Liver (tissue), 3 donors: ENCODE measurements around the gene SHFL.

Experiments used
- EGR1 ChIP-seq, 2 donors: IDR thresholded peaks; 2 replicates each; pipeline ENCODE4 v1.6.1; 2016 to 2018; ENCODE audit warnings: antibody characterized with exemption in 2 of 2, low read depth in 2 of 2
- GABPA ChIP-seq, 2 donors: IDR thresholded peaks in 1 of 2; conservative IDR thresholded peaks in 1 of 2; 2 replicates each; pipeline ENCODE4 v1.6.1; 2016; ENCODE audit warnings: antibody characterized with exemption in 2 of 2, mild to moderate bottlenecking in 1 of 2, moderate library complexity in 1 of 2
- JUND ChIP-seq, 2 donors: IDR thresholded peaks; 2 replicates each; pipeline ENCODE4 v1.6.1; 2016; ENCODE audit warnings: antibody characterized with exemption in 2 of 2
- SP1 ChIP-seq: IDR thresholded peaks from 2 replicates; pipeline ENCODE4 v1.6.1; 2018; ENCODE audit warnings: antibody characterized with exemption, mild to moderate bottlenecking
- TAF1 ChIP-seq: conservative IDR thresholded peaks from 2 replicates; pipeline ENCODE4 v1.6.1; 2016; ENCODE audit warnings: antibody characterized with exemption, mild to moderate bottlenecking
- YY1 ChIP-seq: IDR thresholded peaks from 2 replicates; pipeline ENCODE4 v1.6.1; 2016; ENCODE audit warnings: antibody characterized with exemption, mild to moderate bottlenecking
- TF ChIP-seq, protein P1 (sequence below): fragments of 150-350 bp; IDR thresholded peaks from 2 replicates; pipeline ENCODE4 v1.5.1; 2017; ENCODE audit warnings: improper control_type of control experiment, low read depth, low read length; ENCODE audit not compliant: missing input control
- TF ChIP-seq, protein P2 (sequence below): IDR thresholded peaks from 2 replicates; pipeline ENCODE4 v1.6.1; 2016; ENCODE audit warnings: antibody characterized with exemption, mild to moderate bottlenecking
- TF ChIP-seq, protein P3 (sequence below): IDR thresholded peaks from 2 replicates; pipeline ENCODE4 v1.6.1; 2016; ENCODE audit warnings: antibody characterized with exemption
- TF ChIP-seq, protein P4 (sequence below): IDR thresholded peaks from 2 replicates; pipeline ENCODE4 v1.6.1; 2016; ENCODE audit warnings: antibody characterized with exemption
- donor health status: healthy.
- donor health status: healthy.

DNA sequence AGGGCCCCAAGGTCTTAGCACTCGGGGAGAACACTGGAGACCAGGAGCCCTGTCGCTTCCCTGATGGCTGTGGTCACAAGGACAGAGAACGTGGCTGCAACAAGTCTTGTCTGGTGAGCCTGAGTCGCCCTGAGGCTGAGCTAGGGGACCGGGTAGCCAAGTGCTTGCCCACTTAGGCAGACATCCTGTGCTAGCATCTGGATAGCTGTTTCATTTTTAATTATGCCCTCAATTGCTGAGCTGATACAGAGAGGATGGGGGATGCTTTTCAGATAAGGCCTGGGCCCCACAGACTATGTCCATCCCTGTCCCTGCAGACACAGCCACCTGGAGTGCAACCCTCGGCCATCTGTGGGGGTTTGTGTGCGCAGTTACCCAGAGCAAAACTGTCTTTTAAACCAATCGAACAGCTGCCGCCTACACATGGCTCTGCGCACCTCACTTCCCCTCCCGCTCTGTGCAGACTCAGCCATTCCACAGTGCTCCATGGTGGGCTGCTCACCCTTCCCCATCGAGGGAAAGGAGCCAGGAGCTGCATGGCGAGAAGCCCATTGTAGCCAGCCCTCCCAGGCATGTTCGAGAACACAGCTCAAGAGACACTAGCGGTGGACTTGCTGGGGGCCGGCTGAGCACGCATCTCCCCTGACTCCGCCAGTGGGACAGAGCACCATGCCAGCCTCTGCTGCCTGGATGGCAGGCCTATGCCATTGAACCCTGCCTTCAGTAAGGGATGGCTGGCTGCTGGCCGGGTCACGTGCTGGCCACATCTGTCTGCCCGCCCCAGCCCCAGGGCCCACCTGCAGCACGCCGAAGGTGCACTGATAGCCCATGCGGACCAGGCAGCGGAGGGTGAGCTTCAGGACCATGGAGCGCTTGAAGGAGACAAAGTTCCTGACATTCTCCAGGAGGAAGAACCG lies 53.0 kb downstream of the SHFL start:
- TF ChIP-seq, protein P1, sequence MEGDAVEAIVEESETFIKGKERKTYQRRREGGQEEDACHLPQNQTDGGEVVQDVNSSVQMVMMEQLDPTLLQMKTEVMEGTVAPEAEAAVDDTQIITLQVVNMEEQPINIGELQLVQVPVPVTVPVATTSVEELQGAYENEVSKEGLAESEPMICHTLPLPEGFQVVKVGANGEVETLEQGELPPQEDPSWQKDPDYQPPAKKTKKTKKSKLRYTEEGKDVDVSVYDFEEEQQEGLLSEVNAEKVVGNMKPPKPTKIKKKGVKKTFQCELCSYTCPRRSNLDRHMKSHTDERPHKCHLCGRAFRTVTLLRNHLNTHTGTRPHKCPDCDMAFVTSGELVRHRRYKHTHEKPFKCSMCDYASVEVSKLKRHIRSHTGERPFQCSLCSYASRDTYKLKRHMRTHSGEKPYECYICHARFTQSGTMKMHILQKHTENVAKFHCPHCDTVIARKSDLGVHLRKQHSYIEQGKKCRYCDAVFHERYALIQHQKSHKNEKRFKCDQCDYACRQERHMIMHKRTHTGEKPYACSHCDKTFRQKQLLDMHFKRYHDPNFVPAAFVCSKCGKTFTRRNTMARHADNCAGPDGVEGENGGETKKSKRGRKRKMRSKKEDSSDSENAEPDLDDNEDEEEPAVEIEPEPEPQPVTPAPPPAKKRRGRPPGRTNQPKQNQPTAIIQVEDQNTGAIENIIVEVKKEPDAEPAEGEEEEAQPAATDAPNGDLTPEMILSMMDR, result no peak
- TF ChIP-seq, protein P2, sequence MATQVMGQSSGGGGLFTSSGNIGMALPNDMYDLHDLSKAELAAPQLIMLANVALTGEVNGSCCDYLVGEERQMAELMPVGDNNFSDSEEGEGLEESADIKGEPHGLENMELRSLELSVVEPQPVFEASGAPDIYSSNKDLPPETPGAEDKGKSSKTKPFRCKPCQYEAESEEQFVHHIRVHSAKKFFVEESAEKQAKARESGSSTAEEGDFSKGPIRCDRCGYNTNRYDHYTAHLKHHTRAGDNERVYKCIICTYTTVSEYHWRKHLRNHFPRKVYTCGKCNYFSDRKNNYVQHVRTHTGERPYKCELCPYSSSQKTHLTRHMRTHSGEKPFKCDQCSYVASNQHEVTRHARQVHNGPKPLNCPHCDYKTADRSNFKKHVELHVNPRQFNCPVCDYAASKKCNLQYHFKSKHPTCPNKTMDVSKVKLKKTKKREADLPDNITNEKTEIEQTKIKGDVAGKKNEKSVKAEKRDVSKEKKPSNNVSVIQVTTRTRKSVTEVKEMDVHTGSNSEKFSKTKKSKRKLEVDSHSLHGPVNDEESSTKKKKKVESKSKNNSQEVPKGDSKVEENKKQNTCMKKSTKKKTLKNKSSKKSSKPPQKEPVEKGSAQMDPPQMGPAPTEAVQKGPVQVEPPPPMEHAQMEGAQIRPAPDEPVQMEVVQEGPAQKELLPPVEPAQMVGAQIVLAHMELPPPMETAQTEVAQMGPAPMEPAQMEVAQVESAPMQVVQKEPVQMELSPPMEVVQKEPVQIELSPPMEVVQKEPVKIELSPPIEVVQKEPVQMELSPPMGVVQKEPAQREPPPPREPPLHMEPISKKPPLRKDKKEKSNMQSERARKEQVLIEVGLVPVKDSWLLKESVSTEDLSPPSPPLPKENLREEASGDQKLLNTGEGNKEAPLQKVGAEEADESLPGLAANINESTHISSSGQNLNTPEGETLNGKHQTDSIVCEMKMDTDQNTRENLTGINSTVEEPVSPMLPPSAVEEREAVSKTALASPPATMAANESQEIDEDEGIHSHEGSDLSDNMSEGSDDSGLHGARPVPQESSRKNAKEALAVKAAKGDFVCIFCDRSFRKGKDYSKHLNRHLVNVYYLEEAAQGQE, result no peak
- TF ChIP-seq GABPA (IDR thresholded peaks at IDR 0.05 in 1 of 2, conservative IDR thresholded peaks at IDR 0.05 in 1 of 2) (no peak), SP1 (no peak), EGR1 (IDR thresholded peaks at IDR 0.05; ENCODE audit: low read depth in 2 of 2) (no peak), TAF1 (no peak), JUND (IDR thresholded peaks at IDR 0.05) (no peak), YY1 (no peak)
- TF ChIP-seq, protein P3, sequence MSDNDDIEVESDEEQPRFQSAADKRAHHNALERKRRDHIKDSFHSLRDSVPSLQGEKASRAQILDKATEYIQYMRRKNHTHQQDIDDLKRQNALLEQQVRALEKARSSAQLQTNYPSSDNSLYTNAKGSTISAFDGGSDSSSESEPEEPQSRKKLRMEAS, result no peak
- TF ChIP-seq, protein P4, sequence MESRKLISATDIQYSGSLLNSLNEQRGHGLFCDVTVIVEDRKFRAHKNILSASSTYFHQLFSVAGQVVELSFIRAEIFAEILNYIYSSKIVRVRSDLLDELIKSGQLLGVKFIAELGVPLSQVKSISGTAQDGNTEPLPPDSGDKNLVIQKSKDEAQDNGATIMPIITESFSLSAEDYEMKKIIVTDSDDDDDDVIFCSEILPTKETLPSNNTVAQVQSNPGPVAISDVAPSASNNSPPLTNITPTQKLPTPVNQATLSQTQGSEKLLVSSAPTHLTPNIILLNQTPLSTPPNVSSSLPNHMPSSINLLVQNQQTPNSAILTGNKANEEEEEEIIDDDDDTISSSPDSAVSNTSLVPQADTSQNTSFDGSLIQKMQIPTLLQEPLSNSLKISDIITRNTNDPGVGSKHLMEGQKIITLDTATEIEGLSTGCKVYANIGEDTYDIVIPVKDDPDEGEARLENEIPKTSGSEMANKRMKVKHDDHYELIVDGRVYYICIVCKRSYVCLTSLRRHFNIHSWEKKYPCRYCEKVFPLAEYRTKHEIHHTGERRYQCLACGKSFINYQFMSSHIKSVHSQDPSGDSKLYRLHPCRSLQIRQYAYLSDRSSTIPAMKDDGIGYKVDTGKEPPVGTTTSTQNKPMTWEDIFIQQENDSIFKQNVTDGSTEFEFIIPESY, result no peak
